ENCODE data around the gene TIMM17A. TPM values are rescaled to one million over a fixed set of nuclear protein-coding genes. Genes with fewer than 3 reads are reported as not detected.

Gene TIMM17A
- total RNA-seq (ENCODE audit: unreplicated experiment) = 69.8 TPM
- long read RNA-seq, transcript TIMM17A-201 (6 exons, 1,659 nt) = major isoform, 70 of 83 reads
- long read RNA-seq, partial matches to known transcripts = 2 of 83 reads
- long read RNA-seq, other reads (novel, unspliced or antisense) = 10 of 83 reads

GRCh38 chr1:201955009-201955728, at the start of gene TIMM17A:
TIMM17A (plus strand) TSS chr1:201955503; CDS start chr1:201955527, 24 bp downstream.
- H3K27me3 Mint-ChIP-seq (ENCODE audit: unreplicated experiment) = no peaks in the 10 kb centered on the region
- peak within 1 kb of the TSS; percentile 99 for H3K4me3 Mint-ChIP-seq (ENCODE audit: unreplicated experiment)
- peaks cover 9% of the 10 kb centered on the region for H3K4me1 Mint-ChIP-seq (ENCODE audit: low read depth, unreplicated experiment)
- peak within 1 kb of the TSS; percentile 97 for H3K27ac Mint-ChIP-seq (ENCODE audit: unreplicated experiment)
- H3K36me3 Mint-ChIP-seq (ENCODE audit: unreplicated experiment) = no peaks in the 10 kb centered on the region
- H3K9me3 Mint-ChIP-seq (ENCODE audit: unreplicated experiment) = peaks cover 8% of the 10 kb centered on the region
- DNase-seq = peak; percentile 95
- no peak for TF ChIP-seq CTCF (IDR thresholded peaks at IDR 0.05; ENCODE audit: partially characterized antibody, unreplicated experiment)

- TF ChIP-seq CTCF (IDR thresholded peaks at IDR 0.05; ENCODE audit: partially characterized antibody, unreplicated experiment) = no peak
- H3K36me3 Mint-ChIP-seq (ENCODE audit: unreplicated experiment) = no peaks in the 10 kb centered on the region
- peaks cover 6% of the 10 kb centered on the region for H3K27me3 Mint-ChIP-seq (ENCODE audit: unreplicated experiment)
- peaks cover 13% of the 10 kb centered on the region for H3K4me1 Mint-ChIP-seq (ENCODE audit: low read depth, unreplicated experiment)
- H3K27ac Mint-ChIP-seq (ENCODE audit: unreplicated experiment) = no peak overlapping the region
- peaks cover 4% of the 10 kb centered on the region for H3K9me3 Mint-ChIP-seq (ENCODE audit: unreplicated experiment)
- DNase-seq = peak; percentile 50
- H3K4me3 Mint-ChIP-seq (ENCODE audit: unreplicated experiment) = no peak overlapping the region
These were observed 49.0 kb upstream of the TIMM17A start for GRCh38 chr1:201906336-201906735.

DNA sequence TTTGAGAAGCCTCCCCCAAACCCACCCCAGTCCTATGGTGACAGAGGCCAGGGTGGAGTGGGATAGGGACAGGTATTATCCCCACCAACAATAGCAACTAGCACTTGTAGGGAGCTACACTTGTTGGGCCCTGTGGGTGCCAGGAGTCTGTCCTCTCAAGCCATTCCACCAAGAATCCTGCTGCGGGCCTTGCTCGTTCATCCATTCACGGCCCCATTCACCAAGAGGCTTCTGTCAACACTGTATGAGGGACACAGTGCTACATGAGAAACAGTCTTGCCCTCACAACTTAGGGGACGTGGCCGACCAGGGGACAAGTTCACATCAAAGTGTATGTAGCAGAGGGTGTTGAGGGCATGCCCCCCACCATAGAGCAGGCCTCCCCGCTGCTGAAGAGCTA, 47.7 kb upstream of the TIMM17A start:
- Mint-ChIP-seq H3K9me3 (ENCODE audit: unreplicated experiment) (peaks cover 4% of the 10 kb centered on the region), H3K4me3 (ENCODE audit: unreplicated experiment) (no peak overlapping the region), H3K36me3 (ENCODE audit: unreplicated experiment) (no peaks in the 10 kb centered on the region), H3K27me3 (ENCODE audit: unreplicated experiment) (peaks cover 10% of the 10 kb centered on the region), H3K4me1 (ENCODE audit: low read depth, unreplicated experiment) (peaks cover 13% of the 10 kb centered on the region), H3K27ac (ENCODE audit: unreplicated experiment) (no peak overlapping the region)
- DNase-seq = no peak
- TF ChIP-seq CTCF (IDR thresholded peaks at IDR 0.05; ENCODE audit: partially characterized antibody, unreplicated experiment) = no peak

GRCh38 chr1:201911826-201912571, 43.3 kb upstream of the TIMM17A start:
- H3K36me3 Mint-ChIP-seq (ENCODE audit: unreplicated experiment) = no peaks in the 10 kb centered on the region
- H3K9me3 Mint-ChIP-seq (ENCODE audit: unreplicated experiment) = peaks cover 2% of the 10 kb centered on the region
- TF ChIP-seq CTCF (IDR thresholded peaks at IDR 0.05; ENCODE audit: partially characterized antibody, unreplicated experiment) = no peak
- H3K4me3 Mint-ChIP-seq (ENCODE audit: unreplicated experiment) = no peak overlapping the region
- H3K4me1 Mint-ChIP-seq (ENCODE audit: low read depth, unreplicated experiment) = peaks cover 5% of the 10 kb centered on the region
- H3K27me3 Mint-ChIP-seq (ENCODE audit: unreplicated experiment) = peaks cover 12% of the 10 kb centered on the region
- no peak overlapping the region for H3K27ac Mint-ChIP-seq (ENCODE audit: unreplicated experiment)
- DNase-seq = no peak

All from glutamatergic neuron (in vitro differentiated cells).